ENCODE results near the gene SLCO1C1. TPM values are rescaled to one million over a fixed set of nuclear protein-coding genes. Genes with fewer than 3 reads are reported as not detected.

SLCO1C1 gene, protein sequence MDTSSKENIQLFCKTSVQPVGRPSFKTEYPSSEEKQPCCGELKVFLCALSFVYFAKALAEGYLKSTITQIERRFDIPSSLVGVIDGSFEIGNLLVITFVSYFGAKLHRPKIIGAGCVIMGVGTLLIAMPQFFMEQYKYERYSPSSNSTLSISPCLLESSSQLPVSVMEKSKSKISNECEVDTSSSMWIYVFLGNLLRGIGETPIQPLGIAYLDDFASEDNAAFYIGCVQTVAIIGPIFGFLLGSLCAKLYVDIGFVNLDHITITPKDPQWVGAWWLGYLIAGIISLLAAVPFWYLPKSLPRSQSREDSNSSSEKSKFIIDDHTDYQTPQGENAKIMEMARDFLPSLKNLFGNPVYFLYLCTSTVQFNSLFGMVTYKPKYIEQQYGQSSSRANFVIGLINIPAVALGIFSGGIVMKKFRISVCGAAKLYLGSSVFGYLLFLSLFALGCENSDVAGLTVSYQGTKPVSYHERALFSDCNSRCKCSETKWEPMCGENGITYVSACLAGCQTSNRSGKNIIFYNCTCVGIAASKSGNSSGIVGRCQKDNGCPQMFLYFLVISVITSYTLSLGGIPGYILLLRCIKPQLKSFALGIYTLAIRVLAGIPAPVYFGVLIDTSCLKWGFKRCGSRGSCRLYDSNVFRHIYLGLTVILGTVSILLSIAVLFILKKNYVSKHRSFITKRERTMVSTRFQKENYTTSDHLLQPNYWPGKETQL
- polyA plus RNA-seq: 1 to 10 TPM in 1 of 3 donors, under 1 TPM in 1, not detected in 1; 0.26 to 1.9 TPM

DNA sequence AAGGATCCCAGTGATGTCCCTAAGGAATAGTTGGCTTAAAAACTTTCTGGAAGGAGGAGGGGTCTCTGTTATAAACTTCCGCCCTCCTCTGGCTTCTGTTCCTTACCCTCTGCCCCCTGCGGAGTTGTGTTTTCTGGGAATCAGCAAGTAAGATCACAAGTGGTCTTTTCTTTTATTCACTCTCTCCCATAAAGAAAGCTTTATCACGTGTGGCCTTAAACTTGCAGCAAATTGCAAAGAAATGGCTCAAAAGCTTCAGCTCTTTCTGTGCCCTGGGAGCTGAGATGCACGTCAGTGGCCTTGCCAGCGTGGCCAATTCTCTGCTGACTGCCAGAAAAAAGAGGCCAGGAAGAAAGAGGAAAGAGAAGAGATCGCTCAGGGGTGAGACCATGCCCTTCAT is at the start of gene SLCO1C1:
Gene SLCO1C1 (plus strand): TSS at position 101 of the 400 bp plus-strand sequence. CDS start 4,245 bp downstream, outside the sequence.
- H3K27ac ChIP-seq (ENCODE audit: low read depth, low read length): no peak within 1 kb of the TSS
- WGBS, 3 donors: 37 to 66% (median 54%) methylated on average over 6 of the region's 6 CpGs

DNA sequence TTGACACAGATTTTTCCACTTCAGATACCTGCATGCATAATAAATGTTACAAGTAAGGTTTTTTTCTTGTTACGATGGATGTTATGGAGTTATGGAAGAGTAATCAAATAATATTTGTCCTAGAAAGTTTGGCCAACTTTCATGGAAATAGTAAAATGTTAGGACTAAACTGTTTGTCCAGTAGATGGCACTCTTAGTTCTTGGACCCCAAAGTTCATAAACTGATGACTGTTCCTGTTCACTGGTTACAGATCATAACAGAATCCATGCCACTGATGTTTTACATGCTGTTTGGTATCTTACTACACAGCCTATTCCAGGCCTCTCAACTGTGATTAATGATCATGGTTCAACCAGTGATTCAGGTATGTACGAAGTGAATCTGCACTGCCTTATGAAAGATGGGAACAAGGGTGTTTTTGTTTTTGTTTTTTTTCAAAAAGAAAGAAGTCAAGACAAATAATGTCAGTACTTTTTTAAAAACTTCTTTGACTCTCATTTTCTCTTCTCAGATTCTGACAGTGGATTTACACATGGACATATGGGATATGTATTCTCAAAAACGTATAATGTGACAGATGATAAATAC is 48.8 kb upstream of the SLCO1C1 start:
- no peak overlapping the region for H3K27ac ChIP-seq (ENCODE audit: low read depth, low read length)
- WGBS, 3 donors: 46 to 70% (median 67%) methylated on average over 3 of the region's 3 CpGs

DNA sequence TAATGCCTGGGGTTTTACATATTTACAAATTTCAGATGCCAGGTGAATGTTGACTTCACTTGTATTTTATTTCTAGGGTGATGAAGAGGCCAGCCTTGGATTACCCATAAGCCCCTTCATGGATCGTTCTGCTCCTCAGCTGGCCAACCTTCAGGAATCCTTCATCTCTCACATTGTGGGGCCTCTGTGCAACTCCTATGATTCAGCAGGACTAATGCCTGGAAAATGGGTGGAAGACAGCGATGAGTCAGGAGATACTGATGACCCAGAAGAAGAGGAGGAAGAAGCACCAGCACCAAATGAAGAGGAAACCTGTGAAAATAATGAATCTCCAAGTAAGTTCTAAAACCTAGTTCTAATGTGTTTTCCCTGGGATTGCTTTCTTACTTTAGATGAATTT is 41.3 kb upstream of the SLCO1C1 start:
- H3K27ac ChIP-seq (ENCODE audit: low read depth, low read length): no peak overlapping the region
- WGBS, 3 donors: 84 to 96% (median 91%) methylated on average over 2 of the region's 2 CpGs

DNA sequence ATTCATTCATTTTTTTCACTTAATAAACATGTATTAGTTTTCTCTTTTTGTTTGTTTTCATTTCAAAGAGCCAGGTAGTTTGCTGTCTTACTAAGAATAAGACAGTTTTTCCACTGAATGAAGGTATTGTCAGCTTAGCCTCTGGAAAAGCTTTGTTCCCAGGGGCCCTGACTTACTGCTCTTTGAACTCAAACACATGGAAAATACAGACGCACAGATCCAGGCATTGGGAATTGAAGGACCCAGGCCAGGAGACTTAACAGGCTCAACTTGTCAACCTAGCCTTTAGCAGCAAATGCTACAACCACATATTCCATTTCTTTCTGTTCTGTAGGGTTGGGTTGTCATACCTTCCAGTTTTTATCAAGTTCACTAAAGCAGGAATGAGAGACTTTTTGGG is 38.5 kb upstream of the SLCO1C1 start:
- WGBS, 3 donors: 28 to 44% (median 30%) methylated on average over 1 of the region's 1 CpG
- no peak overlapping the region for H3K27ac ChIP-seq (ENCODE audit: low read depth, low read length)

DNA sequence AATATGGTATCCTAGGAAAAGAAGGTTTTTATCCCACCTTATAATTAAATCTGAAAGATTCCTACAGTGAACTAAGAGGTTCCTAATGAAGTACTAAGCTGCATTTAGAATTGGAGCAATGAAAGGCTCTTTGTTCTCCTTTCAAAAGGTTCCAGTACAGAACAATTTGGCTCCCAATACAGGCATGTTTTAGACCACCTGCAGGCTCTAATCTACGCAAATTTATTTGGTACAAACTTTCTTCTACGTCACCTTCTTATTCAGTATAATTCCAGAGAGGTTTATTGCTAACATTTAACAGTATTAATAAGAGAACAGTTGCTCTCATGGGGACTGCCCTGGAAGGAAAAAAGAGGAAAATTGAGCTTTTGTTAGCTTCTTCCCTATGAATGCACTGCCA is 37.6 kb upstream of the SLCO1C1 start:
- H3K27ac ChIP-seq (ENCODE audit: low read depth, low read length): no peak overlapping the region
- 69 to 92% (median 82%) methylated on average over 2 of the region's 2 CpGs for WGBS, 3 donors

DNA sequence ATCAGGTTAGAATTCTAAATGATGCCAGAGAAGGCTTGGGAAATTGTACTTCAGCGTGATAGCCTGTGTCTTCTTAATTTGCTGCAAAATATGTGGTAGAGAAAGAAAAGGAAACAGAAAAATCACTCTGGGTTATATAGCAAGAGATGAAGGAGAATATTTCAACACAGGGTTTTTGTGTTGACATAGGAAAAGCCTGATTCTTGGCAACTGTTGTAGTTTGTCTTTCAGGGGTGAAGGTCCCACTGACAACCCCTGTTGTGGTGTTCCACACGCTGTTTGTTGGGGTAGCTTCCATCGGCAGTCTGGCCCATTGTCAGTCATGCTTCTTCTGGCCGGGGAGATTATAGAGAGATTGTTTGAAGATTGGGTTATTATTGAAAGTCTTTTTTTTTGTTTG is 13.8 kb upstream of the SLCO1C1 start:
- WGBS, 3 donors: 67 to 84% (median 80%) methylated on average over 4 of the region's 4 CpGs
- no peak overlapping the region for H3K27ac ChIP-seq (ENCODE audit: low read depth, low read length)

DNA sequence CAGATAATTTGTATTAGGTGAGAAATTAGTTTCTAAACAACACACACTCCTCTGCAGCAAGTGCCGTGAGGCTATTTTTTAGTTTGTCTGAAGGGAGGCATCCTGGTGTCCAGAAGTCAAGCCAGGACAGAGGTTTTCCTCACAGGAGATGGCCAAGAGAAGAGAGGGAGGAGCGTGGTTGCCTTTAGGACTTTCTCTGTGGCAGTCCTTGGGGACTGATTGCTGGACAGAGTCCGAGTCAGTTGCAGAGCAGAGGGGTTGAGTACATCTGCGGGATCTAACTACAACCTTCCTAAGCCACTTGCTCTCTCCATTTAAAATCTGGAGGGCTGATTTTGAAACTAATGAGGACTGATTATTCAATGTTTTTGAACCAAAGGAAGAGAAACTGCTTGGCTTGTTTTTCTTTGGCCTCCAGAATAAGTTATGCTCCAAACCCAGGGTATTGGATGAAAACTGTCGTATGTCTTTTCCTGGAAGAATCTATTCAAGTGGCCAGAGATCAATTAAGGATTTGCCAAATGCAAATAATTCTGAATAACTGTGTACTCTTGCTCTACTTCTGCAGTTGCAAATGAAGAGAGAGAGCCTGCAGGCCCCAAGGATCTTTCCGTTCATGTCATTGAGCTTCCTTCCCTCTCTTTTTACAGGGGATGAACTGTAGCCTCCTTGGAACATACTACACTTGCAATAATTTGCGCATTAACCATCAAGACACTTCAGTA is 1.2 kb downstream of the SLCO1C1 start:
- H3K27ac ChIP-seq (ENCODE audit: low read depth, low read length): no peak overlapping the region
- 60 to 74% (median 67%) methylated on average over 7 of the region's 7 CpGs for WGBS, 3 donors

DNA sequence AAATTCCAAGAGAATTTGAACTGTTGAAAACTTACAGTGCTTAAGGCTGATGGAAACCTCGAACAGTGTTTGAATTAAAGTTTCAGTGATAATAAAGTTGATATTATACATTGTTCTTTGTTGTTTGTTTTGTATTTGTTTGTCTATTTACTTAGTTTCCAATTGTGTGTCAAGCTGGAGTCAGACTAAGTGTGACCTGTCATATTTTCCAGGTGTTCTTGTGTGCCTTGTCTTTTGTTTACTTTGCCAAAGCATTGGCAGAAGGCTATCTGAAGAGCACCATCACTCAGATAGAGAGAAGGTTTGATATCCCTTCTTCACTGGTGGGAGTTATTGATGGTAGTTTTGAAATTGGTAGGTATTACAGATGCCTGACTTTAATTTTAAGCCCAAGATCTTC is 6.0 kb downstream of the SLCO1C1 start:
- 67 to 81% (median 77%) methylated on average over 1 of the region's 1 CpG for WGBS, 3 donors
- no peak overlapping the region for H3K27ac ChIP-seq (ENCODE audit: low read depth, low read length)

DNA sequence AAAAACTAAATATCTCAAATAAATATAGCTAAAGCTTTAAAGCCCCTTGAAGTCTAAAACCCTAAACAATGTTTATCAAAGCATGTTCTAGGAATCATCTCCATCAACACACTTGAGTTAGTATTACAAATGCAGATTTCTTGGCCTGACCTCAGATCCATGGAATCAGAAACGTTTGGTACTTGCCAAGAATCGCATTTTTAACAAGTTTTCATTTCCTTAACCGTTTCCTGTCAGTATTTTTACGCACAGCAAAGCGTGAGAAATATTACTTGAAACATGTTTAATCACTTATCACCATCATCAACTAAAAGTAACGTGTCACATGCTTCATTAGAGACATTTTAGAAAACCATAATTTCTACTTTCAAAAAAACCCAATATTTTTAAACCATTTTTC is 9.7 kb downstream of the SLCO1C1 start:
- H3K27ac ChIP-seq (ENCODE audit: low read depth, low read length): no peak overlapping the region
- 50 to 60% (median 60%) methylated on average over 6 of the region's 6 CpGs for WGBS, 3 donors

DNA sequence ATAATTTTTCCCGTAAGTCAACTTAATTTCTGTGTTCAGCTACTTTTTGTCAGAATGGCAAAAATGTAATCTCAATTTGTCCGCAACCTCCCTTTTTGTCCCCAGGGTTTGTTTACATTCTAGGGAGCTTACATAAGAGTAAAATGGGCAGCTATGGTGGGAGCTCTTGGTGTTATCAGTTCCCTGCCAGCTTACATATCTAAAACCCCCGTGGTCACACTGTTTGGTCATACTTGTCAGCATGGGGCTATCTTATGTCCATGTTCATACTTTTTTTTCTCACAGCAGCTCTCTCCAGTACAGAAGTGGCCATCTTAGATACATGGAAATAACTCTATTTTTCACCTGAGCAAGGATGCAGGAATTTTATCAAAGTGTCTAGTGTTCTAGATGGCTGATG is 16.7 kb downstream of the SLCO1C1 start:
- 57 to 69% (median 67%) methylated on average over 3 of the region's 3 CpGs for WGBS, 3 donors
- no peak overlapping the region for H3K27ac ChIP-seq (ENCODE audit: low read depth, low read length)

DNA sequence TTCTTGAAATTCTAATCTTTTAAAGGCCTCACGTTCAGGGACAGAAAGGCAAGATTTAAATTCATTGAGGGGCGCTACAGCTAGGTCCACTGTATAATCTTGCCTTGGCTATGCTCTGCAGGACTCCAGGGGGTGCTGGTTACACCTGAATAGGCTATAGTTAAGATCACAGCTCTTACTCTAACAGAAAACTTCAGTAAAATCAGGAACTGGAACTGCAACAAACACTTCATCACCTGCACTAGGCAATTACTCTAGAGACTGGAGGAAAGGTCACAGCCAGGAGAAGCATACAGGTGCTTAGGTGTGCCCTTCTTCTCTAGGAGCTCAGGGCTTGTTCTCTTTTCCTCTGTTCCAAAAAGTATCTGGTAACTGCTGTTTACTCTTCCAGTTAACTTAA is 20.9 kb downstream of the SLCO1C1 start:
- WGBS, 3 donors: 57 to 80% (median 65%) methylated on average over 2 of the region's 2 CpGs
- H3K27ac ChIP-seq (ENCODE audit: low read depth, low read length): no peak overlapping the region

DNA sequence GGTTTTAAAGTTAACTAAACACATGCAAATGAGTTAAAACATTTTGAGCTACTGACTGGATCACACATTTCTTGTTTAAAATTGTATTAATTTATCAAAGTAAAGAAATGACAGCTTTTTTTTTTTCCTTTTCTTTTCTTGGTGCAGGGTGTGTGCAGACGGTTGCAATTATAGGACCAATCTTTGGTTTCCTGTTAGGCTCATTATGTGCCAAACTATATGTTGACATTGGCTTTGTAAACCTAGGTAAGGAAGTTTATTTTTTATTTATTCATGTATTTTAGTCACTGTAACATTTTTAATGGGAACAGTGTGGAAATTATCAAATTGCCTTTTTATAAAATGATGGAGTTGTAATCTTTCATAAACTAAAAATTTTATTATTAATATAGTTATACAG is 21.9 kb downstream of the SLCO1C1 start:
- 46 to 71% (median 71%) methylated on average over 1 of the region's 1 CpG for WGBS, 3 donors

DNA sequence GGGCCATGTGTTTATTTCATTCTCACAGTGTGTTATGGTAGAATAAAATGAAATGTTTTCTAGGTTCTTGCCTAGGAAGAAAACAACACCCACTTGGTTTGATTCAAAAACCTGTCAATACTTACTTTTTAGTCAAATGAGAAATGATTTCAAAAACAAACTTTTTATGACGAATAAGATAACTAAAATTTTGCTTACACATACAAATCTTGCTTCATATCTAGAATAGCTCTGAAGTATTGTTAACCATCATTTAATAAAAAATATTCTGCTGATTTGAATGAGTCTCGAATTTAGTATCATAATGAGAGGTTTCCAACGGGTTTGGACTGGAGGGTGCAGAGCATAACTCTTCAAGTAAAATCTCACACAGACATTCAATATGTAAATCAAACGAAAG is 23.2 kb downstream of the SLCO1C1 start:
- WGBS, 3 donors: 75 to 86% (median 83%) methylated on average over 4 of the region's 4 CpGs

More for the DNA sequence above, 21.9 kb downstream of the SLCO1C1 start:
- no peak overlapping the region for H3K27ac ChIP-seq (ENCODE audit: low read depth, low read length)

DNA sequence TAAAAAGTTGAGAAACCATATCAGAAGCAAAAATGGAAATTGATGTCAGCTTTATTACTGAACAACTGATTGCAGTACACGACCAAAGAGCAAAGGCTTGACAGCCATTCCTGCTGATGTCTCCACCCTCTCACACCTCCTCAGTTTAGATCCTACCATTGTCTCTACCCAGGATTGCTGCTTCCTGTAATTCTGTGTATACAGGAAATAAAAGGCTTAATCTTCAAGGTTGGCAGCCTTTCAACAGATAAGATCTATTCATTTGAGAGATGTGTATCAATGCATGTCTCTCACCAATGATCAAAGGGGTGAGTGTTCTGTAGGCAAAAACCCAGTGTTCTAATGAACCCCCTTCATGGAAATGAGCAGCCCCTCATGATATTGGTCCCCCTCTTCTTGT is 27.0 kb downstream of the SLCO1C1 start:
- H3K27ac ChIP-seq (ENCODE audit: low read depth, low read length): no peak overlapping the region
- 30 to 56% (median 43%) methylated on average over 1 of the region's 1 CpG for WGBS, 3 donors

More for the DNA sequence above, 23.2 kb downstream of the SLCO1C1 start:
- H3K27ac ChIP-seq (ENCODE audit: low read depth, low read length): no peak overlapping the region

DNA sequence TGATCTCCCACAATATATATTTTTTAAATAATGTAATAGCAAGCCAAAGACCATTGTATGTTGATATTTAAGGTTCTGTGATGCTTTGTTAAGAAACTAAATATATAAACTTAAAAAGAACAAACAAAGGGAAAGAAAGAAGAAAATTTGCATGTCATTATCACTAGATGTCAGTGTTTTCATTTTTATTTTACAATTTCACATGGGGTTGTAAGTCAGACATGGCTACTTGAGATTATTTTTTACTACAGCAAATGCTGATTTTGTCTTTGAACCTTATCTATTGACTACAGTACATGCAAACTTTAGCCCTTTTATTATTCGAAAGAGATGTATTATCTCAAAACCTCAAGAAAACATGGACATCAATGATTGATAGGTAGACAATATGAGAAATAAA is 36.1 kb downstream of the SLCO1C1 start:
- no peak overlapping the region for H3K27ac ChIP-seq (ENCODE audit: low read depth, low read length)
- 62 to 76% (median 72%) methylated on average over 1 of the region's 1 CpG for WGBS, 3 donors

DNA sequence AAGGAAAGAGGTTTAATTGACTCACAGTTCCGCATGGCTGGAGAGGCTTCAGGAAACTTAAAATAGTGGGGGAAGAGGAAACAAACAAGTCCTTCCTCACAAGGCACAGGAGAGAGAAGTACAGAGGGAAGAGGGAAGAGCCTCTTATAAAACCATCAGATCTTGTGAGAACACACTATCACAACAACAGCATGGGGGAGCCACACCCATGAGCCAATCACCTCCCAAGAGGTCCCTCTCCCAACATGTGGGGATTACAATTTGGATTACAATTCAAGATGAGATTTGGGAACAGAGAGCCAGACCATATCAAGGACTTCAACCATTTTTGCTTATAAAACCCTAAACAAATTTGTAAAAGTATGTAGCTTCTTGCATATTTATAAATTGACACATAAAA is 45.8 kb downstream of the SLCO1C1 start:
- H3K27ac ChIP-seq (ENCODE audit: low read depth, low read length): no peak overlapping the region
- WGBS, 3 donors: 78 to 86% (median 85%) methylated on average over 1 of the region's 1 CpG

DNA sequence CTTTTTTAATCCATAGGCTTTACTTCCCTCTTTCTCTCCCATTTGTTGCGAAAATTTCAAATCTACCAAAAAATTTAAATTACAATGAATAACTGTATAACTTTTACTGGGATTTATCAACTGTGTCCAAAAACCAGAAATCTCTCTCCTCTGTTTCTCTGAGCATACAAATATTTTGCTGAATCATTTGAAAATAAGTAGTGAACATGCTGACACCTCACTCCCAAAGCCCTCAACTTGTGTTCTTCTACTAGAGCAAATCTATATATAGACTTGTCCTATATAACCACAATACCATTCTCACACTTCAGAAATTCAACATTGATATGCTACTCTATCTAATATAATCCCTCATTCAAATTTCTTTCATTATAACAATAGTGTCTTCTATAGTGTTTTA is 53.1 kb downstream of the SLCO1C1 start:
- H3K27ac ChIP-seq (ENCODE audit: low read depth, low read length): no peak overlapping the region
- WGBS, 3 donors: 91 to 95% (median 95%) methylated on average over 1 of the region's 1 CpG

DNA sequence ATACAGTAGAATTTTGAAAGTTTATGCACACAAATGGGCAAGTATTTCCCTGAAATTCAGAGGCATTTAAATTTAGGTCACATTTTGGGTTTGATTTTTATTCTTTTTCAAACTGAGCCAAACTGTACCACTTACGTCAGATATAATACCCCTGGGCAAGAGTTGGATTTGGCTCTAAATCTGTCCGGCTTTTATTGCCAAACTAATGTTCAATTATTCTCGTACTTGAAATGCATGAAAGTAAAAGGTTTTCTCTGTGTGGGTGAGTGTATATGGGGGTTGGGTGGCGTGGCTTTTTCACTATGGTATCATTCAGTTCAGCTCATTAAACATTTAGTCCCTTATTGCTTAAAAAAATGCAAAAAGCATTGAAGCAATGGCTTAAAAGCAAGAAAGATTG is 55.9 kb downstream of the SLCO1C1 start:
- 56 to 69% (median 68%) methylated on average over 4 of the region's 4 CpGs for WGBS, 3 donors
- no peak overlapping the region for H3K27ac ChIP-seq (ENCODE audit: low read depth, low read length)

DNA sequence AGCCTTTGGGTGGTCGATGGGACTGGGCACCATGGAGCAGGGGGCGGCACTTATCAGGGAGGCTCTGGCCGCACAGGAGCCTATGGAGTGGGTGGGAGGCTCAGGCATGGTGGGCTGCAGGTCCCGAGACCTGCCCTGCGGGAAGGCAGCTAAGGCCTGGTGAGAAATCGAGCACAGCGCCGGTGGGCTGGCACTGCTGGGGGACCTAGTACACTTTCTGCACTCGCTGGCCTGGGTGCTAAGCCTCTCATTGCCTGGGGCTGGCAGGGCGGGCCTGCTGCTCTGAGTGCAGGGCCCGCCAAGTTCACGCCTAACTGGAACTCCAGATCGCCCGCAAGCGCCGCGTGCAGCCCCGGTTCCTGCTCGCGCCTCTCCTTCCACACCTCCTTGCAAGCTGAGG is 82.3 kb downstream of the SLCO1C1 start:
- H3K27ac ChIP-seq (ENCODE audit: low read depth, low read length): no peak overlapping the region
- WGBS, 3 donors: 83 to 86% (median 86%) methylated on average over 20 of the region's 20 CpGs

All from adipose tissue (tissue), 3 donors.